ENCODE measurements around the gene UNC119B. TPM values are rescaled to one million over a fixed set of nuclear protein-coding genes. Genes with fewer than 3 reads are reported as not detected.

UNC119B gene
- total and polyA plus RNA-seq, 2 experiments from 2014 or later, result 9.9 to 51.3 TPM

DNA sequence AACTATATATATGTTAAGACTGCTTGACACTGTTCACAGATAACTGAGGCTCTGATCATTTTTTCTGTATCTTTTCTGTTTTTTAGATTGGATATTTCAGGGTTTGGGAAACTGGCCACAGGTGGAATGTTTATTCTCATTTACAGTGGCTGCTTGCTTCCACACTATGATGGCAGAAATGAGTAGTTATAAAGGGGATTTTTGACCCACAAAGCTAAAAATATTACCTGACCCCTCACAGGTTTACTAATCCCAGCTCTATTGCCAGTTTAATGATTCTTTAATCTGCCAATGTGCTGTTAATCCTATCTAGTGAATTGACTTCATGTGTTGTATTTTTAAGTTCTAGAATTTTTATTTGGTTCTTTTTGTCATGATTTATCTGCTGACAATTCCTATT, 45.0 kb downstream of the UNC119B start (continued):
- TF ChIP-seq, protein P1, sequence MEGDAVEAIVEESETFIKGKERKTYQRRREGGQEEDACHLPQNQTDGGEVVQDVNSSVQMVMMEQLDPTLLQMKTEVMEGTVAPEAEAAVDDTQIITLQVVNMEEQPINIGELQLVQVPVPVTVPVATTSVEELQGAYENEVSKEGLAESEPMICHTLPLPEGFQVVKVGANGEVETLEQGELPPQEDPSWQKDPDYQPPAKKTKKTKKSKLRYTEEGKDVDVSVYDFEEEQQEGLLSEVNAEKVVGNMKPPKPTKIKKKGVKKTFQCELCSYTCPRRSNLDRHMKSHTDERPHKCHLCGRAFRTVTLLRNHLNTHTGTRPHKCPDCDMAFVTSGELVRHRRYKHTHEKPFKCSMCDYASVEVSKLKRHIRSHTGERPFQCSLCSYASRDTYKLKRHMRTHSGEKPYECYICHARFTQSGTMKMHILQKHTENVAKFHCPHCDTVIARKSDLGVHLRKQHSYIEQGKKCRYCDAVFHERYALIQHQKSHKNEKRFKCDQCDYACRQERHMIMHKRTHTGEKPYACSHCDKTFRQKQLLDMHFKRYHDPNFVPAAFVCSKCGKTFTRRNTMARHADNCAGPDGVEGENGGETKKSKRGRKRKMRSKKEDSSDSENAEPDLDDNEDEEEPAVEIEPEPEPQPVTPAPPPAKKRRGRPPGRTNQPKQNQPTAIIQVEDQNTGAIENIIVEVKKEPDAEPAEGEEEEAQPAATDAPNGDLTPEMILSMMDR (conservative IDR thresholded peaks at IDR 0.05; ENCODE audit: low read depth in 2 of 2), result no peak

DNA sequence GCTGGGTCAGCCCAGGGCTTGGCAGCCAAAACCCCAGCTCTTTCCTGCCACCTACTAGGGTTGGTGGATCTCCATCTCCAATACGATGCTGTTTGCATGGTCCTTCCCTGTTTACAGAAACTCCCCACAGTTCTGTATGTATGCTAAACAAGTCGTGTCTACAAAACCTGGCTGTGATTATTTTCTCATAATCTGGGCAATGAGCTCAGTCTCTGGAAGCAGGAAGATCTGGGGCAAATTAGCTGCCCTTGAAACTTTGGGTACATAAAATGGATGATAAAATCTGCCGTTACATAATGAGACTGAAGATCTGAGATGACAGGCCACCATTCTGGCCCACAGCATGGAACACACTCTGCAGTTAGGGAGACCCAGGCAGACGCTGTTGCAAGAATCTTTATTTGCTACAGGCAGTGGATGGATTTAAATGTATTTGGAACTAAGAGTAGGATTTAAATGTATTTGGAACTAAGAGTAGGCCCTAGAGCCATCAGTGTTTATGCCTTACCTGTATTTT, 47.0 kb downstream of the UNC119B start:
- Histone ChIP-seq H3K36me3 (ENCODE audit: insufficient read depth) (no peaks in the 10 kb centered on the region), H3F3A (replicated peaks; ENCODE audit: low read depth) (no peaks in the 10 kb centered on the region), H3K4me1 (ENCODE audit: insufficient read depth) (peaks cover 5% of the 10 kb centered on the region; the same call in 1 of the 2 replicates), H2AFZ (no peak overlapping the region), H3K27ac (ENCODE audit: low read depth) (no peak overlapping the region), H4K20me1 (replicated peaks; ENCODE audit: insufficient read depth) (no peaks in the 10 kb centered on the region), H3K9me2 (ENCODE audit: insufficient read depth) (no peaks in the 10 kb centered on the region), H3K4me3 (no peak overlapping the region), H3K27me3 (ENCODE audit: insufficient read depth) (no peaks in the 10 kb centered on the region), H3K4me2 (no peak overlapping the region), H3K79me2 (replicated peaks; ENCODE audit: insufficient read depth) (no peaks in the 10 kb centered on the region)
- Mint-ChIP-seq H3K27me3 (ENCODE audit: insufficient read depth, low read depth, poor library complexity) (peaks cover 6% of the 10 kb centered on the region), H3K9me3 (peaks cover 13% of the 10 kb centered on the region; the same call in 2 of the 3 replicates), H3K27ac (no peak overlapping the region), H3K4me3 (no peak overlapping the region), H3K4me1 (peaks cover 22% of the 10 kb centered on the region), H3K36me3 (ENCODE audit: low read depth) (peaks cover 12% of the 10 kb centered on the region; the same call in 2 of the 3 replicates)
- DNase-seq (ENCODE audit: low spot score), result no peak
- no peak for ATAC-seq
- TF ChIP-seq EZH2 (IDR thresholded peaks at IDR 0.05; ENCODE audit: low read depth, unreplicated experiment) (no peak), CREB1 (CRISPR knock-in tag; IDR thresholded peaks at IDR 0.05; ENCODE audit: low read depth) (no peak), JUNB (IDR thresholded peaks at IDR 0.05; ENCODE audit: unreplicated experiment) (no peak), STAT1 (IDR thresholded peaks at IDR 0.05; ENCODE audit: unreplicated experiment) (no peak), ZNF114 (CRISPR knock-in tag; IDR thresholded peaks at IDR 0.05) (no peak), ZNF331 (CRISPR knock-in tag; IDR thresholded peaks at IDR 0.05; ENCODE audit: low read depth) (no peak), POLR2AphosphoS5 (IDR thresholded peaks at IDR 0.05; ENCODE audit: low read depth) (no peak), EZH2phosphoT487 (IDR thresholded peaks at IDR 0.05; ENCODE audit: unreplicated experiment) (no peak), NANOG (IDR thresholded peaks at IDR 0.05; ENCODE audit: borderline replicate concordance) (no peak)
- TF ChIP-seq, protein P1 (conservative IDR thresholded peaks at IDR 0.05; ENCODE audit: low read depth in 2 of 2), result no peak
- TF ChIP-seq, protein P2, sequence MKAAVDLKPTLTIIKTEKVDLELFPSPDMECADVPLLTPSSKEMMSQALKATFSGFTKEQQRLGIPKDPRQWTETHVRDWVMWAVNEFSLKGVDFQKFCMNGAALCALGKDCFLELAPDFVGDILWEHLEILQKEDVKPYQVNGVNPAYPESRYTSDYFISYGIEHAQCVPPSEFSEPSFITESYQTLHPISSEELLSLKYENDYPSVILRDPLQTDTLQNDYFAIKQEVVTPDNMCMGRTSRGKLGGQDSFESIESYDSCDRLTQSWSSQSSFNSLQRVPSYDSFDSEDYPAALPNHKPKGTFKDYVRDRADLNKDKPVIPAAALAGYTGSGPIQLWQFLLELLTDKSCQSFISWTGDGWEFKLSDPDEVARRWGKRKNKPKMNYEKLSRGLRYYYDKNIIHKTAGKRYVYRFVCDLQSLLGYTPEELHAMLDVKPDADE (IDR thresholded peaks at IDR 0.05), result no peak
- TF ChIP-seq, protein P3, sequence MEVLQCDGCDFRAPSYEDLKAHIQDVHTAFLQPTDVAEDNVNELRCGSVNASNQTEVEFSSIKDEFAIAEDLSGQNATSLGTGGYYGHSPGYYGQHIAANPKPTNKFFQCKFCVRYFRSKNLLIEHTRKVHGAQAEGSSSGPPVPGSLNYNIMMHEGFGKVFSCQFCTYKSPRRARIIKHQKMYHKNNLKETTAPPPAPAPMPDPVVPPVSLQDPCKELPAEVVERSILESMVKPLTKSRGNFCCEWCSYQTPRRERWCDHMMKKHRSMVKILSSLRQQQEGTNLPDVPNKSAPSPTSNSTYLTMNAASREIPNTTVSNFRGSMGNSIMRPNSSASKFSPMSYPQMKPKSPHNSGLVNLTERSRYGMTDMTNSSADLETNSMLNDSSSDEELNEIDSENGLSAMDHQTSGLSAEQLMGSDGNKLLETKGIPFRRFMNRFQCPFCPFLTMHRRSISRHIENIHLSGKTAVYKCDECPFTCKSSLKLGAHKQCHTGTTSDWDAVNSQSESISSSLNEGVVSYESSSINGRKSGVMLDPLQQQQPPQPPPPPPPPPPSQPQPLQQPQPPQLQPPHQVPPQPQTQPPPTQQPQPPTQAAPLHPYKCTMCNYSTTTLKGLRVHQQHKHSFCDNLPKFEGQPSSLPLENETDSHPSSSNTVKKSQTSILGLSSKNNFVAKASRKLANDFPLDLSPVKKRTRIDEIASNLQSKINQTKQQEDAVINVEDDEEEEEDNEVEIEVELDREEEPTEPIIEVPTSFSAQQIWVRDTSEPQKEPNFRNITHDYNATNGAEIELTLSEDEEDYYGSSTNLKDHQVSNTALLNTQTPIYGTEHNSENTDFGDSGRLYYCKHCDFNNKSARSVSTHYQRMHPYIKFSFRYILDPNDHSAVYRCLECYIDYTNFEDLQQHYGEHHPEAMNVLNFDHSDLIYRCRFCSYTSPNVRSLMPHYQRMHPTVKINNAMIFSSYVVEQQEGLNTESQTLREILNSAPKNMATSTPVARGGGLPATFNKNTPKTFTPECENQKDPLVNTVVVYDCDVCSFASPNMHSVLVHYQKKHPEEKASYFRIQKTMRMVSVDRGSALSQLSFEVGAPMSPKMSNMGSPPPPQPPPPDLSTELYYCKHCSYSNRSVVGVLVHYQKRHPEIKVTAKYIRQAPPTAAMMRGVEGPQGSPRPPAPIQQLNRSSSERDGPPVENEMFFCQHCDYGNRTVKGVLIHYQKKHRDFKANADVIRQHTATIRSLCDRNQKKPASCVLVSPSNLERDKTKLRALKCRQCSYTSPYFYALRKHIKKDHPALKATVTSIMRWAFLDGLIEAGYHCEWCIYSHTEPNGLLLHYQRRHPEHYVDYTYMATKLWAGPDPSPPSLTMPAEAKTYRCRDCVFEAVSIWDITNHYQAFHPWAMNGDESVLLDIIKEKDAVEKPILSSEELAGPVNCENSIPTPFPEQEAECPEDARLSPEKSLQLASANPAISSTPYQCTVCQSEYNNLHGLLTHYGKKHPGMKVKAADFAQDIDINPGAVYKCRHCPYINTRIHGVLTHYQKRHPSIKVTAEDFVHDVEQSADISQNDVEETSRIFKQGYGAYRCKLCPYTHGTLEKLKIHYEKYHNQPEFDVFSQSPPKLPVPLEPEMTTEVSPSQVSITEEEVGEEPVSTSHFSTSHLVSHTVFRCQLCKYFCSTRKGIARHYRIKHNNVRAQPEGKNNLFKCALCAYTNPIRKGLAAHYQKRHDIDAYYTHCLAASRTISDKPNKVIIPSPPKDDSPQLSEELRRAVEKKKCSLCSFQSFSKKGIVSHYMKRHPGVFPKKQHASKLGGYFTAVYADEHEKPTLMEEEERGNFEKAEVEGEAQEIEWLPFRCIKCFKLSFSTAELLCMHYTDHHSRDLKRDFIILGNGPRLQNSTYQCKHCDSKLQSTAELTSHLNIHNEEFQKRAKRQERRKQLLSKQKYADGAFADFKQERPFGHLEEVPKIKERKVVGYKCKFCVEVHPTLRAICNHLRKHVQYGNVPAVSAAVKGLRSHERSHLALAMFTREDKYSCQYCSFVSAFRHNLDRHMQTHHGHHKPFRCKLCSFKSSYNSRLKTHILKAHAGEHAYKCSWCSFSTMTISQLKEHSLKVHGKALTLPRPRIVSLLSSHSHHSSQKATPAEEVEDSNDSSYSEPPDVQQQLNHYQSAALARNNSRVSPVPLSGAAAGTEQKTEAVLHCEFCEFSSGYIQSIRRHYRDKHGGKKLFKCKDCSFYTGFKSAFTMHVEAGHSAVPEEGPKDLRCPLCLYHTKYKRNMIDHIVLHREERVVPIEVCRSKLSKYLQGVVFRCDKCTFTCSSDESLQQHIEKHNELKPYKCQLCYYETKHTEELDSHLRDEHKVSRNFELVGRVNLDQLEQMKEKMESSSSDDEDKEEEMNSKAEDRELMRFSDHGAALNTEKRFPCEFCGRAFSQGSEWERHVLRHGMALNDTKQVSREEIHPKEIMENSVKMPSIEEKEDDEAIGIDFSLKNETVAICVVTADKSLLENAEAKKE (CRISPR knock-in tag; IDR thresholded peaks at IDR 0.05), result no peak
